Forelimb muscle (tissue), 1 donor: ENCODE data around the gene ZMIZ1. TPM values are rescaled to one million over a fixed set of nuclear protein-coding genes. Genes with fewer than 3 reads are reported as not detected.

Experiments
- DNase-seq: peaks from one replicate; pipeline ENCODE4 v3.0.0-alpha.2; 2013; ENCODE audit warnings: low read depth
- polyA plus RNA-seq: library from polyadenylated mRNA; unstranded; fragments of 120-200 nt; gene quantifications from one replicate; pipeline ENCODE4 v1.2.1, GENCODE V29; 2013; ENCODE audit not compliant: insufficient read length

Gene ZMIZ1
- polyA plus RNA-seq, 1 donor, result 29.8 TPM

- DNase-seq, result no peak
Observed at GRCh38 chr10:79079054-79079397, 10.3 kb downstream of the ZMIZ1 start.

DNA sequence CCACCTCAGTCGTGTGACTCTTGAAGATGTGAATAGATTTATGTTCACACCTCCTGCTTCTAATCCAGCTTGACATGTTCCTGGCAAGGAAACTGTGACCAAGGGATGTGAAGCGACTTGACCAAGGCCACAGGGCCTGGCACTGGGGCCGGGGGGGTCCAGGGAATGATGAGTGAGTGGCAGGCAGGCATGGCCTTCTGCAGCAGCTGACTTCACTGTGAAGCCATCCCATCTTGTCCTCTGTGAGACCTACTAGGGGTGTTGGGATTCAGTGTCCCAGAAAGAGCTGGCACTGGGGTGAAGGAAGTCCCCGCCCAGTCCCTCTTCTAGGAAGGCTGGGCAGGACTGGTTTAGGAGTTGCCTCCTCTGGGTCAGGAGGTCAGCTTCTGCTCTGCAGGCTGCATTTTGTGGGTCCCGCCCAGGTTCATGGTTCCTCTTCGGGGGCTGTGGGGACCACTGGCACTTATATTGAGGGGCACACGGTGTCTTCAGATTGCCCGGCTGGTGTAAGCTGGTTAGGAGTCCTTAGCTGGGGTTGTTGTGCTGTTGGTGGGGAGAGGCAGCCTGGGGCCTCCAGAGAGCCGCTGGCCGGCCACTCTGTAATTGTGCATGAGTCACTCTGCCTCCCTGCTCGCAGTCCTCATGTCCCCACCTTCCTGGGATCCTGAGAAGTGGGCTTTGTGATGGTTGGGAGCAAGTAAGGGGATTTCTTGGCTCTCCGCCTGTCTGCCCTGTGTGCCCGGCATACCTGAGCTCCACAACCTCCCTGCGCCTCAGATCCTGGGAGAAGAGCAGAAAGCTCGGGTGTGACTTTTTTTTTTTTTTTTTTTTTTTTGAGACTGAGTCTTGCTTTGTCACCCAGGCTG lies 11.0 kb downstream of the ZMIZ1 start:
- DNase-seq, result no peak

- no peak for DNase-seq
Observed at GRCh38 chr10:79081353-79082034, 12.7 kb downstream of the ZMIZ1 start.

- DNase-seq, result no peak
Observed at GRCh38 chr10:79082035-79082373, 13.2 kb downstream of the ZMIZ1 start.

DNA sequence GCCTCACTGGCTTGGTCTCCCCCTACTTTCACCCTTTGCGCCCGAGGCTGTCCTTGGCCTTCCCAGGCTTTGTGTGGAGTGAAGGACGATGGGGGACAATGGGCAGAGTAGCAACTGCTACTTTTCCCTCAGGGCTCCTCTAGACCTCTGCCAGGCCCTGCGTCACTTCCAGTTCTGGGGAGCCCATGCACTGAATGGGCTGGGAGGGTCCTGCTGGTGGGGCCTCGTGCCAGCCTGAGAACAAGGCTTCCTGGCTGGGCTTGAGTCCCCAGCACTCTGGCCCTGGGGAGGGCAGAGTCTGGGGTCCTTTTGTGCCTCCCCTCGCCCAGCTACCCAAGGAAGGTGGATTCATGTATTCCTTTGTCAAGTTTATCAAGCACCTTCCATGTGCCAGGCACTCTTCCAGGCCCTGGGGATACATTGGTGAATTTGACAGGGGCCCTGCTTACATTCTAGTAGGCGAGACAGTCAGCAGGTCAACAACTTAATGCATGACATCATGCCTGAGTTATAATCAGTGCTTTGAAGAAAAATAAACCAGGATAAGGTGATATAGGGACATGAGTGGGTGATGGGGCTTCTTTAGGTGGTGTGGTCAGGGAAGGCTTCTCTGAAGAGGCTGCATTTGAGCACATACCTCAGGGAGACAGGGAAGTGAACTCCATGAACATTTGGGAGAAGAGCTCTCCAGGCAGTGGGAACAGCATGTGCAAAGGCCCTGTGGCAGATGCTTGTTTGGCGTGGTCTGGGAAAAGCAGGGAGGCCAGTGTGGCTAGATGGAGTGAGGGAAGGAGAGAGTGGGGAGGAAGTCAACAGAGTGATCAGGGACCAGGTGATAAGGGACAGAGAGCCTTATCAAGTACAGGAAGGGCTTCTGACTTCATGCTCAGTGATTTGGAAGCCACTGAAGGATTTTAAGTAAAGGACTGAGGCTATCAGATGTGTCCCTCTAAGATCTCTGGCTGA lies 14.1 kb downstream of the ZMIZ1 start:
- no peak for DNase-seq

GRCh38 chr10:79084012-79084971 lies 15.5 kb downstream of the ZMIZ1 start:
- DNase-seq, result peak; percentile 55

GRCh38 chr10:79084972-79085597 lies 16.3 kb downstream of the ZMIZ1 start:
- no peak for DNase-seq

GRCh38 chr10:79086822-79087221 lies 18.1 kb downstream of the ZMIZ1 start:
- no peak for DNase-seq

DNA sequence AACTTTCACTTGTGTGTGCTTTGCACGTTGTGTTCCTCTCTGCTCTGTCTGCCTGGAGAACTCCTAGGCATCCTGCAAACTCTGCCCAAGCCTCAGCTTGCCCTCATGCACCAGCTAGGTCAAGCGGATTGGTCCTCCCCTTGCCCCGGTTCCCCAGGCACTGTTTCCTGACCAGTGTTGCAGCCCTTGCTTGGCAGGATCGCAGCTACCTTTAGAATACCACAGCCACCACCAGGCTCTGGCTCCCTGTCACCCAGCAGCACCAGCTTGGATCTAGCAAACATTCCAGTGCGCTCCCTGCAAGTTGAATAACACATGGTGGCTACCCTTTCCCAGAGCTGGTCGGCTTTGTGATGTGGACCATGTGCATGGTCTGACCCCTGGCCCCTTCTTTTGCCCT lies 19.0 kb downstream of the ZMIZ1 start:
- DNase-seq, result no peak

- DNase-seq, result no peak
Observed at GRCh38 chr10:79088176-79088575, 19.4 kb downstream of the ZMIZ1 start.

DNA sequence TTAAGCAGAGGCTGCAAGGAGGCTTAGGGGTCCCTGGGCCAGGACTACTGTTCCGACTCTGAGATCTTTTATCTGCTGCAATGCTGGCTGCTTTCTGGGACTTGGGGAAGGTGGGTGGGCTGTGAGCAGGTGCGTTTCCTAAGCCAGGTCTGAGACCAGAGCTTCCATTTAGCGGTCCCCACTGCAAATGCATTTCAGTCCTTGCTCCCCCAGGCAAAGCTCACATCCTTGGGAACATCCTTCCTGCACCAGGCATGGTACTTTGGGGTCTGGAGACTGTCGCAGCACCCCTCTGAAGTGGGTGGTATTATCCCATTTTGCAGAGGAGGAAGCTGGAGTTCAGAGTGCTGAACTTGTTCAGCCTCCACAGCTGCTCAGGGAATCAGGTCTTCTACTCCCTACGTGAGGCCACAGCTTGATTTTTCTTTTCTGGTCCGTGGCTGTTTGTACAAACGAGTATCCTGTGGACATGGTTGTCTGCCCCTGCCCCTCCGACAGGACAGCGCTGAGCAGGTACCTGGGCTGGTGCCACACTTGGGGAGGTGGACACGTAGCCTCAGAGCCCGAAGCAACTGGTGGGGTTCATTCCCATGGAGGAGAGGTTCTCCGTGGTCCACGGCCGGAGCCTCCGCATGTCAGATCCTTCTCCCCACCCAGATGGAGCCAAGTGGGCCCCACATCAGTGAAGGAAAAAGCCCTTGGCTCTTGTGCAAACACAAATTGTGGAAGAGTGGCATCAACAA lies 20.0 kb downstream of the ZMIZ1 start:
- no peak for DNase-seq

DNA sequence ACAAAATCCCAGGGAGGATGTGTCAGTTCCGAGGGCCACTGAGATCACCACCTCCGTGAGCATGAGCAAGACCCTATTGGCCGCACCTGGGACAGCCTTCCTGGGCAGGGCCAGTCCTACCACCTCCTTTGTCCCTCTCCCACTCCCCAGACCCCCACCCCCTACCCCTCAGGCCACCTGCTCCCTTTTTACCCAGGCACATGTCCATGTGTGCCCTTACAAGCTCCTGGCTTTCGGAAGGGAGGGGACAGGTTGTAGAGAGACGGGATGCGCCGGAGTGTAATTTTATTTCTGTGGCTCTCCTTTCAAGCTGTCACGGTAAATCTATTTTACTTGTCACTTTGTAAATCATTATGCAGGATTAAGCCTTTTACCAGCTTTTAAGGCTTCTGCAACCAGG lies 20.9 kb downstream of the ZMIZ1 start:
- no peak for DNase-seq

DNA sequence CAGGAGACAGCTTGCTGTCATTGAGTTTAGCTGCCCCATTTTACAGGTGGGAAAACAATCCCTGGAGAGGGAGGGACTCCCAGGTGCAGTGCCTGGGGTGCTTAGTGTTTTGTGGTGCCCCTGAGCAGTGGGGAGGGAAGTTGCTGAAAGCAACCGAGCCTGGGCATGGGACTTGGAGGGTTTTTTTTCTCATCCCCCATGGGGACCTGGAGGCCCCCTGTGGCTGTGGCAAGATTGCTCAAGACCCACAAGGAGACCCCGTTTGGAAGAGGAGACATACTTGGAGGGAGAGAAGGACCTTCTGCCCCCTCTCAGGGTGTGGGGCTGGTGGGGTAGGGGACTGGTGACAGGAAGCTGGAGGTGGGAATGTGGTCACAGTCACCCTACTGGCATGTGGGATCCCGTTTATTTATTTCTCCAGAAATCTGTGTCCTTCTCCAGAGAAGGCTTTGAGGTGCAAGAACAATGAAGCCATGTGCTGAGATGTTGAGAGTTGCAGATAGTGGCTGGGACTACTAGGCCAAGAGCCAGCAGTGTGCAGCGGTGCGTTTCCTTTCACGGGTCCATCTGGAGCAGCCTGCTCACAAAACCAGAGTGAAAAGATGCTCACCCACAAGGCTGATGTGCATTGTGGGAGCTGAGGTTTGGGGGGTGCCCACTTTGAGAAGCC lies 21.5 kb downstream of the ZMIZ1 start:
- DNase-seq, result no peak

- DNase-seq, result no peak
Observed at GRCh38 chr10:79092292-79092896, 23.6 kb downstream of the ZMIZ1 start.

DNA sequence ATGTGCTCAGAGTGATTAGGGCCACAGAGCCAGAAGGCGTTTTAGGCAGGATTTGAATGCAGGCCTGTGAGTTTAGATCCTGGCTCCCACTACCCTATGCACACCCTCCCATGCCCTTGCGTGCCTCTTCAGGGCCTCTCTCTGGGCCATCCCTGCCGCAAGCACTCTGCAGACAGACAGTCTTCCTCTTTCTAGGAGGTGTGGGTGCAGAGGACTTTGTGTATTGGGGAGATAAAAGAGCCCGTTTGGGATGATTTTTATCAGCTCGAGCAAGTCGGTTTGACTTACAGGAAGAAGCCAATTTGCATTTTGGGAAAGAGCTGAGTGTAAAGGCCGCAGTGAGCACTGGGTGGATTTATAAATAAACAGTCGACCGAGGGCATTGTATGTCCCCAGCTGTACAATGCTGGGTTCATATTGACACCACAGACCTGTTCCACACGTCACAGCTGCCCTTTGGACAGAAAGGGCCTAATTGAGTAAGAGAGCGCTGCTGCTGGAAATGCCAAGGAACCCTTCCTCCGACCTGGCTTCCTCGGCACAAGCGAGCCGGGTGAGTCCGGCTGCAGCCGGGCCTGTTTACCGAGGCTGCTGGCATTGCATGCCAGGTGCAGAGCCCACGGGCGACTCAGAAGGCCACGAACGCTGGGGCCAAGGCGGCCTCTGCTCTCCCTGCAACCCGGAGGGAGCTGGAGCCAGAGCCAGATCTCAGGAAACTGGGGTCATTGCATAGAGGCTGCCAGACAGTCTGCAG lies 25.1 kb downstream of the ZMIZ1 start:
- no peak for DNase-seq

- DNase-seq, result no peak
Observed at GRCh38 chr10:79094412-79095175, 25.8 kb downstream of the ZMIZ1 start.

GRCh38 chr10:79095316-79095715 lies 26.6 kb downstream of the ZMIZ1 start:
- no peak for DNase-seq
